HEK293 (cell line): ENCODE results near the gene MAL.

Source experiments
- CTCF ChIA-PET: fragments of 350-600 bp; formaldehyde crosslinking; extraction: SDS; loops from one replicate; lab custom pipeline; 2021; ENCODE audit warnings: antibody characterized with exemption; lab: Yijun Ruan, JAX
- POLR2A ChIA-PET: fragments of 300-600 bp; formaldehyde crosslinking; extraction: SDS; loops from one replicate; lab custom pipeline; 2020; ENCODE audit warnings: antibody characterized with exemption, inconsistent platforms; lab: Yijun Ruan, JAX
- H3K27ac ChIP-seq: fragments of 200-500 bp; sonication (Bioruptor generic); 2 replicates; pipeline ENCODE4 v1.5.1; 2014; ENCODE audit warnings: low read depth, low read length, control low read depth, inconsistent platforms; ENCODE audit errors: extremely low read depth
- H3K36me3 ChIP-seq, 2 experiments: fragments of 200-500 bp in 1 of 2; sonication (Bioruptor generic) in 1 of 2; 1 replicate in 1 of 2; 2 replicates in 1 of 2; pipeline ENCODE4 v1.5.1; 2014 to 2017; ENCODE audit warnings: inconsistent platforms in 2 of 2, low read length in 2 of 2; ENCODE audit not compliant: control insufficient read depth in 2 of 2, insufficient read depth in 1 of 2
- H3K4me1 ChIP-seq: fragments of 200-500 bp; sonication (Bioruptor generic); 2 replicates; pipeline ENCODE4 v1.5.1; 2014; ENCODE audit warnings: mild to moderate bottlenecking, low read length, inconsistent platforms; ENCODE audit not compliant: control insufficient read depth, insufficient read depth
- H3K4me3 ChIP-seq: 2 replicates; pipeline ENCODE4 v1.5.1; 2011; ENCODE audit warnings: low read depth, mild to moderate bottlenecking, control low read depth, low read length, moderate library complexity
- H3K9me3 ChIP-seq: fragments of 200-500 bp; sonication (Bioruptor generic); 2 replicates; pipeline ENCODE4 v1.5.1; 2014; ENCODE audit warnings: low read depth, low read length, inconsistent platforms; ENCODE audit not compliant: control insufficient read depth, insufficient read depth
- GLI2 ChIP-seq: fragments of 450-650 bp; formaldehyde crosslinking; IDR thresholded peaks from 2 replicates; pipeline ENCODE4; 2017; ENCODE audit warnings: missing biosample characterization, missing genetic modification characterization, low read depth, borderline replicate concordance
- IKZF3 ChIP-seq: fragments of 450-650 bp; IDR thresholded peaks from 2 replicates; pipeline ENCODE4 v1.5.0; 2018; ENCODE audit warnings: missing biosample characterization, mild to moderate bottlenecking, missing genetic modification characterization, moderate library complexity
- PRDM1 ChIP-seq: fragments of 450-650 bp; formaldehyde crosslinking; IDR thresholded peaks from 2 replicates; pipeline ENCODE4; 2016; ENCODE audit warnings: missing biosample characterization, missing genetic modification characterization
- SP7 ChIP-seq: fragments of 450-650 bp; formaldehyde crosslinking; IDR thresholded peaks from 2 replicates; pipeline ENCODE4 v1.5.1; 2016; ENCODE audit warnings: missing biosample characterization, missing genetic modification characterization
- ZBTB48 ChIP-seq: fragments of 450-650 bp; formaldehyde crosslinking; IDR thresholded peaks from 2 replicates; pipeline ENCODE4 v1.5.1; 2016; ENCODE audit warnings: missing biosample characterization, missing genetic modification characterization
- ZEB2 ChIP-seq: fragments of 450-650 bp; formaldehyde crosslinking; IDR thresholded peaks from 2 replicates; pipeline ENCODE4 v1.5.1; 2016; ENCODE audit warnings: missing biosample characterization, missing genetic modification characterization
- ZNF155 ChIP-seq: fragments of 450-650 bp; formaldehyde crosslinking; IDR thresholded peaks from 2 replicates; pipeline ENCODE4 v1.5.1; 2016; ENCODE audit warnings: missing biosample characterization, missing genetic modification characterization
- ZNF175 ChIP-seq: fragments of 450-650 bp; formaldehyde crosslinking; IDR thresholded peaks from 2 replicates; pipeline ENCODE4 v1.5.1; 2016; ENCODE audit warnings: missing biosample characterization, missing genetic modification characterization
- ZNF221 ChIP-seq: fragments of 450-650 bp; formaldehyde crosslinking; IDR thresholded peaks from 2 replicates; pipeline ENCODE4 v1.5.1; 2017; ENCODE audit warnings: missing biosample characterization, missing genetic modification characterization, borderline replicate concordance
- ZNF239 ChIP-seq: fragments of 450-650 bp; formaldehyde crosslinking; IDR thresholded peaks from 2 replicates; pipeline ENCODE4 v1.5.1; 2016; ENCODE audit warnings: missing biosample characterization, missing genetic modification characterization
- ZNF324 ChIP-seq: fragments of 450-650 bp; formaldehyde crosslinking; IDR thresholded peaks from 2 replicates; pipeline ENCODE4 v1.5.1; 2016; ENCODE audit warnings: missing biosample characterization, missing genetic modification characterization
- ZNF555 ChIP-seq: fragments of 450-650 bp; formaldehyde crosslinking; conservative IDR thresholded peaks from 2 replicates; pipeline ENCODE4 v1.5.1; 2017; ENCODE audit warnings: missing biosample characterization, mild to moderate bottlenecking, missing genetic modification characterization, inconsistent platforms
- ZNF585B ChIP-seq: fragments of 450-650 bp; formaldehyde crosslinking; IDR thresholded peaks from 2 replicates; pipeline ENCODE4 v1.5.1; 2016; ENCODE audit warnings: missing biosample characterization, missing genetic modification characterization
- ZNF626 ChIP-seq: fragments of 450-650 bp; sonication (Bioruptor Pico); formaldehyde crosslinking; IDR thresholded peaks from 2 replicates; pipeline ENCODE4 v1.5.1; 2018; ENCODE audit warnings: missing biosample characterization, missing genetic modification characterization, inconsistent platforms
- ZNF670 ChIP-seq: fragments of 450-650 bp; formaldehyde crosslinking; IDR thresholded peaks from 2 replicates; pipeline ENCODE4 v1.5.1; 2016; ENCODE audit warnings: missing biosample characterization, missing genetic modification characterization, low read depth
- ZNF76 ChIP-seq: fragments of 450-650 bp; formaldehyde crosslinking; IDR thresholded peaks from 2 replicates; pipeline ENCODE4; 2016; ENCODE audit warnings: low read depth, missing biosample characterization, missing genetic modification characterization, borderline replicate concordance
- ZNF830 ChIP-seq: fragments of 450-650 bp; IDR thresholded peaks from 2 replicates; pipeline ENCODE4 v1.5.0; 2018; ENCODE audit warnings: missing biosample characterization, missing genetic modification characterization, low read depth, mild to moderate bottlenecking, moderate library complexity
- ZSCAN16 ChIP-seq: fragments of 450-650 bp; formaldehyde crosslinking; IDR thresholded peaks from 2 replicates; pipeline ENCODE4 v1.5.1; 2016; ENCODE audit warnings: missing biosample characterization, missing genetic modification characterization
- TF ChIP-seq, protein P1 (sequence below): fragments of 450-650 bp; formaldehyde crosslinking; IDR thresholded peaks from 2 replicates; pipeline ENCODE4 v1.5.1; 2017; ENCODE audit warnings: missing biosample characterization, missing genetic modification characterization
- TF ChIP-seq, protein P2 (sequence below): fragments of 450-650 bp; formaldehyde crosslinking; IDR thresholded peaks from 2 replicates; pipeline ENCODE4 v1.5.1; 2016; ENCODE audit warnings: missing biosample characterization, missing genetic modification characterization, borderline replicate concordance
- TF ChIP-seq, protein P3 (sequence below): fragments of 450-650 bp; formaldehyde crosslinking; IDR thresholded peaks from 2 replicates; pipeline ENCODE4; 2016; ENCODE audit warnings: missing biosample characterization, missing genetic modification characterization
- TF ChIP-seq, protein P4 (sequence below): fragments of 450-650 bp; formaldehyde crosslinking; IDR thresholded peaks from 2 replicates; pipeline ENCODE4 v1.5.1; 2016; ENCODE audit warnings: missing biosample characterization, missing genetic modification characterization
- TF ChIP-seq, protein P5 (sequence below): fragments of 450-650 bp; formaldehyde crosslinking; IDR thresholded peaks from 2 replicates; pipeline ENCODE4 v1.5.1; 2016; ENCODE audit warnings: missing biosample characterization, missing genetic modification characterization
- TF ChIP-seq, protein P6 (sequence below): fragments of 450-650 bp; formaldehyde crosslinking; optimal IDR thresholded peaks from 2 replicates; pipeline ENCODE3; 2016; ENCODE audit warnings: missing biosample characterization, mild to moderate bottlenecking, missing genetic modification characterization
- TF ChIP-seq, protein P7 (sequence below): fragments of 450-650 bp; formaldehyde crosslinking; IDR thresholded peaks from 2 replicates; pipeline ENCODE4 v1.5.1; 2016; ENCODE audit warnings: missing biosample characterization, missing genetic modification characterization

MAL gene

DNA sequence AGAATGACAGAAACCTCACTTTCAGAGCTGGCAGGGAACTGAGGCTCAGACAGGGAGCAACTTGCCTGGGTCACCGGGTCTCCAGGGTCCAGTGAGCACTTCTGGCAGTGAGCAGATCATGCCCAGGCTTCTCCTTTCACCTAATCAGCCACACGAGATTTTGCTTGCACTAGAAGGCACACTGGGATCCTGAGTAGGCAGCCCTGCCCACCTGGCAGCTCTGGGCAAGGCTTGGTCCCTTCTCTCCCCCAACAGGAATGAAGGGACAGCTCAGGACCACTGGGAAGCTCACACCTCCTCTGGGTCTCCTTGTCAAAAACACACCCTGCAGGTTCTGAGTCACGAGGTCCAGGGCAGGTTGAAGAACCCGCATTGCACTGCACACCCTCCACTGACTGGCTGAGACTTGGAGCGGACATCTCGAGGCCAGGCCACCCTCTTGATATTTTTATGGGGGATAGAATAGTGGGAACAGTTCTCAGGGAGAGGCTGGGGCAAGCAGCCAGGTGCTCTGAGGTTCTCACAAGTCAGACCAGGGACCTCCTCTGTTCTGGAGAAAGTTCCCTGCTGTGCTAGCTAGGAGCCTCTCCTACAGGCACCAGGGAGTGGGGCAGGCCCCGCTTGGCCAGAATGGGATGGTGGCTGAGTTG, 5.7 kb downstream of the MAL start:
- TF ChIP-seq ZNF555 (tag by site-specific recombination) (no peak), ZNF221 (tag by site-specific recombination) (no peak), ZNF324 (tag by site-specific recombination) (no peak), ZNF830 (tag by site-specific recombination) (no peak), SP7 (tag by site-specific recombination) (no peak), ZBTB48 (tag by site-specific recombination) (no peak), ZNF626 (tag by site-specific recombination) (no peak), ZNF585B (tag by site-specific recombination) (no peak)
- TF ChIP-seq, protein P1, sequence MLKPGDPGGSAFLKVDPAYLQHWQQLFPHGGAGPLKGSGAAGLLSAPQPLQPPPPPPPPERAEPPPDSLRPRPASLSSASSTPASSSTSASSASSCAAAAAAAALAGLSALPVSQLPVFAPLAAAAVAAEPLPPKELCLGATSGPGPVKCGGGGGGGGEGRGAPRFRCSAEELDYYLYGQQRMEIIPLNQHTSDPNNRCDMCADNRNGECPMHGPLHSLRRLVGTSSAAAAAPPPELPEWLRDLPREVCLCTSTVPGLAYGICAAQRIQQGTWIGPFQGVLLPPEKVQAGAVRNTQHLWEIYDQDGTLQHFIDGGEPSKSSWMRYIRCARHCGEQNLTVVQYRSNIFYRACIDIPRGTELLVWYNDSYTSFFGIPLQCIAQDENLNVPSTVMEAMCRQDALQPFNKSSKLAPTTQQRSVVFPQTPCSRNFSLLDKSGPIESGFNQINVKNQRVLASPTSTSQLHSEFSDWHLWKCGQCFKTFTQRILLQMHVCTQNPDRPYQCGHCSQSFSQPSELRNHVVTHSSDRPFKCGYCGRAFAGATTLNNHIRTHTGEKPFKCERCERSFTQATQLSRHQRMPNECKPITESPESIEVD (tag by site-specific recombination): no peak
- TF ChIP-seq, protein P2, sequence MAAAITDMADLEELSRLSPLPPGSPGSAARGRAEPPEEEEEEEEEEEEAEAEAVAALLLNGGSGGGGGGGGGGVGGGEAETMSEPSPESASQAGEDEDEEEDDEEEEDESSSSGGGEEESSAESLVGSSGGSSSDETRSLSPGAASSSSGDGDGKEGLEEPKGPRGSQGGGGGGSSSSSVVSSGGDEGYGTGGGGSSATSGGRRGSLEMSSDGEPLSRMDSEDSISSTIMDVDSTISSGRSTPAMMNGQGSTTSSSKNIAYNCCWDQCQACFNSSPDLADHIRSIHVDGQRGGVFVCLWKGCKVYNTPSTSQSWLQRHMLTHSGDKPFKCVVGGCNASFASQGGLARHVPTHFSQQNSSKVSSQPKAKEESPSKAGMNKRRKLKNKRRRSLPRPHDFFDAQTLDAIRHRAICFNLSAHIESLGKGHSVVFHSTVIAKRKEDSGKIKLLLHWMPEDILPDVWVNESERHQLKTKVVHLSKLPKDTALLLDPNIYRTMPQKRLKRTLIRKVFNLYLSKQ (tag by site-specific recombination): no peak
- TF ChIP-seq, protein P3, sequence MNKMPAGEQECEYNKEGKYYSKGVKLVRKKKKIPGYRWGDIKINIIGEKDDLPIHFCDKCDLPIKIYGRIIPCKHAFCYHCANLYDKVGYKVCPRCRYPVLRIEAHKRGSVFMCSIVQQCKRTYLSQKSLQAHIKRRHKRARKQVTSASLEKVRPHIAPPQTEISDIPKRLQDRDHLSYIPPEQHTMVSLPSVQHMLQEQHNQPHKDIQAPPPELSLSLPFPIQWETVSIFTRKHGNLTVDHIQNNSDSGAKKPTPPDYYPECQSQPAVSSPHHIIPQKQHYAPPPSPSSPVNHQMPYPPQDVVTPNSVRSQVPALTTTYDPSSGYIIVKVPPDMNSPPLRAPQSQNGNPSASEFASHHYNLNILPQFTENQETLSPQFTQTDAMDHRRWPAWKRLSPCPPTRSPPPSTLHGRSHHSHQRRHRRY (tag by site-specific recombination): no peak
- Histone ChIP-seq H3K27ac (no peak overlapping the region), H3K36me3 (no peaks in the 10 kb centered on the region), H3K9me3 (no peaks in the 10 kb centered on the region), H3K4me1 (no peaks in the 10 kb centered on the region), H3K4me3 (no peak overlapping the region)
- ChIA-PET POLR2A (no interaction called here), CTCF (interaction anchor here (1.2 to 1.6 kb wide), 2 partner anchors 9 to 49 kb away, joined by 4 to 5 read pairs; no protein-coding TSS in a partner anchor)

DNA sequence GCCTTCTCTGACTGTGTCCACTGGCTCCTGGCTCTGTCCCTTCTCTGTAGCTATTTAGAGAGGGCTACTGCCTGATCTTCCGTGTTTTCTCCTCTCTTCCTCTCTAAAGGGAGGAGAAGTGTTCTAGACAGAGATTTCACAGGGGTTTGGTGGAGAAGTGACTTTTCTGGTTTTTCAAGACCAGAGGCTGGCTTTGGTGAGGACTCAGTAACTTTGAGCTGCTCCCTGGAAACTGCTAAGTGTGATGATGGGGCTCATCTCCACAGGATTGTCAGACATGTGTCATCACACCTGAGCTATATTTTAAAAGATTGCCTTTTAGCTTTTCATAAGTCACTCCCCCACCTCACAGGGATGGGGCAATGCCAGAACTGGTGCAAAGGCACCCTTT, 6.2 kb downstream of the MAL start:
- Histone ChIP-seq H3K4me3 (no peak overlapping the region), H3K36me3 (no peaks in the 10 kb centered on the region), H3K9me3 (no peaks in the 10 kb centered on the region), H3K27ac (no peak overlapping the region), H3K4me1 (no peaks in the 10 kb centered on the region)
- CTCF ChIA-PET: interaction anchor here (1.2 to 1.6 kb wide), 2 partner anchors 9 to 48 kb away, joined by 4 to 5 read pairs; no protein-coding TSS in a partner anchor
- POLR2A ChIA-PET: no interaction called here
- TF ChIP-seq ZNF239 (no peak), IKZF3 (no peak), GLI2 (tag by site-specific recombination) (no peak), ZNF670 (no peak), ZNF155 (tag by site-specific recombination) (no peak), ZNF76 (tag by site-specific recombination) (no peak), PRDM1 (no peak), ZNF175 (no peak), ZSCAN16 (tag by site-specific recombination) (no peak), ZEB2 (tag by site-specific recombination) (no peak), SP7 (tag by site-specific recombination) (no peak)
- TF ChIP-seq, protein P4, sequence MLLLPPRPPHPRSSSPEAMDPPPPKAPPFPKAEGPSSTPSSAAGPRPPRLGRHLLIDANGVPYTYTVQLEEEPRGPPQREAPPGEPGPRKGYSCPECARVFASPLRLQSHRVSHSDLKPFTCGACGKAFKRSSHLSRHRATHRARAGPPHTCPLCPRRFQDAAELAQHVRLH (tag by site-specific recombination): no peak
- TF ChIP-seq, protein P5, sequence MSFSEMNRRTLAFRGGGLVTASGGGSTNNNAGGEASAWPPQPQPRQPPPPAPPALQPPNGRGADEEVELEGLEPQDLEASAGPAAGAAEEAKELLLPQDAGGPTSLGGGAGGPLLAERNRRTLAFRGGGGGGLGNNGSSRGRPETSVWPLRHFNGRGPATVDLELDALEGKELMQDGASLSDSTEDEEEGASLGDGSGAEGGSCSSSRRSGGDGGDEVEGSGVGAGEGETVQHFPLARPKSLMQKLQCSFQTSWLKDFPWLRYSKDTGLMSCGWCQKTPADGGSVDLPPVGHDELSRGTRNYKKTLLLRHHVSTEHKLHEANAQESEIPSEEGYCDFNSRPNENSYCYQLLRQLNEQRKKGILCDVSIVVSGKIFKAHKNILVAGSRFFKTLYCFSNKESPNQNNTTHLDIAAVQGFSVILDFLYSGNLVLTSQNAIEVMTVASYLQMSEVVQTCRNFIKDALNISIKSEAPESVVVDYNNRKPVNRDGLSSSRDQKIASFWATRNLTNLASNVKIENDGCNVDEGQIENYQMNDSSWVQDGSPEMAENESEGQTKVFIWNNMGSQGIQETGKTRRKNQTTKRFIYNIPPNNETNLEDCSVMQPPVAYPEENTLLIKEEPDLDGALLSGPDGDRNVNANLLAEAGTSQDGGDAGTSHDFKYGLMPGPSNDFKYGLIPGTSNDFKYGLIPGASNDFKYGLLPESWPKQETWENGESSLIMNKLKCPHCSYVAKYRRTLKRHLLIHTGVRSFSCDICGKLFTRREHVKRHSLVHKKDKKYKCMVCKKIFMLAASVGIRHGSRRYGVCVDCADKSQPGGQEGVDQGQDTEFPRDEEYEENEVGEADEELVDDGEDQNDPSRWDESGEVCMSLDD (tag by site-specific recombination): no peak
- TF ChIP-seq, protein P6, sequence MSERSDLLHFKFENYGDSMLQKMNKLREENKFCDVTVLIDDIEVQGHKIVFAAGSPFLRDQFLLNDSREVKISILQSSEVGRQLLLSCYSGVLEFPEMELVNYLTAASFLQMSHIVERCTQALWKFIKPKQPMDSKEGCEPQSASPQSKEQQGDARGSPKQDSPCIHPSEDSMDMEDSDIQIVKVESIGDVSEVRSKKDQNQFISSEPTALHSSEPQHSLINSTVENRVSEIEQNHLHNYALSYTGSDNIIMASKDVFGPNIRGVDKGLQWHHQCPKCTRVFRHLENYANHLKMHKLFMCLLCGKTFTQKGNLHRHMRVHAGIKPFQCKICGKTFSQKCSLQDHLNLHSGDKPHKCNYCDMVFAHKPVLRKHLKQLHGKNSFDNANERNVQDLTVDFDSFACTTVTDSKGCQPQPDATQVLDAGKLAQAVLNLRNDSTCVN: no peak
- TF ChIP-seq, protein P7, sequence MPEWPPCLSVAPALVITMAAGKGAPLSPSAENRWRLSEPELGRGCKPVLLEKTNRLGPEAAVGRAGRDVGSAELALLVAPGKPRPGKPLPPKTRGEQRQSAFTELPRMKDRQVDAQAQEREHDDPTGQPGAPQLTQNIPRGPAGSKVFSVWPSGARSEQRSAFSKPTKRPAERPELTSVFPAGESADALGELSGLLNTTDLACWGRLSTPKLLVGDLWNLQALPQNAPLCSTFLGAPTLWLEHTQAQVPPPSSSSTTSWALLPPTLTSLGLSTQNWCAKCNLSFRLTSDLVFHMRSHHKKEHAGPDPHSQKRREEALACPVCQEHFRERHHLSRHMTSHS (tag by site-specific recombination): no peak
